NOMO-1 treated with DMSO at 0.1 percent for 48 hours (cell line): ENCODE measurements around the gene PAPPA2.

ENCODE experiments used
- DNase-seq: peaks from one replicate; lab custom pipeline; 2025; ENCODE audit not compliant: unreplicated experiment; lab: John Stamatoyannopoulos, UW

PAPPA2 gene

GRCh38 chr1:176691251-176692228 is 228.6 kb downstream of the PAPPA2 start:
- DNase-seq, result peak; percentile 70

GRCh38 chr1:176692431-176692830 is 229.5 kb downstream of the PAPPA2 start:
- DNase-seq, result no peak

- DNase-seq, result no peak
Observed at GRCh38 chr1:176692988-176693696, 230.2 kb downstream of the PAPPA2 start.

GRCh38 chr1:176693697-176694329 is 230.8 kb downstream of the PAPPA2 start:
- DNase-seq, result no peak

GRCh38 chr1:176694713-176695112 is 231.7 kb downstream of the PAPPA2 start:
- no peak for DNase-seq

GRCh38 chr1:176696109-176696508 is 233.1 kb downstream of the PAPPA2 start:
- no peak for DNase-seq

- no peak for DNase-seq
Observed at GRCh38 chr1:176696689-176697088, 233.7 kb downstream of the PAPPA2 start.

- DNase-seq, result no peak
Observed at GRCh38 chr1:176699821-176700220, 236.8 kb downstream of the PAPPA2 start.

- no peak for DNase-seq
Observed at GRCh38 chr1:176701151-176701866, 238.3 kb downstream of the PAPPA2 start.

GRCh38 chr1:176702901-176703300 is 239.9 kb downstream of the PAPPA2 start:
- DNase-seq, result no peak

- no peak for DNase-seq
Observed at GRCh38 chr1:176705585-176705984, 242.6 kb downstream of the PAPPA2 start.

- no peak for DNase-seq
Observed at GRCh38 chr1:176717066-176717750, 254.2 kb downstream of the PAPPA2 start.

- DNase-seq, result no peak
Observed at GRCh38 chr1:176719447-176719846, 256.5 kb downstream of the PAPPA2 start.

GRCh38 chr1:176720838-176721237 is 257.9 kb downstream of the PAPPA2 start:
- no peak for DNase-seq

- DNase-seq, result no peak
Observed at GRCh38 chr1:176733661-176734060, 270.7 kb downstream of the PAPPA2 start.

GRCh38 chr1:176735201-176735600 is 272.2 kb downstream of the PAPPA2 start:
- no peak for DNase-seq

- DNase-seq, result no peak
Observed at GRCh38 chr1:176736015-176736414, 273.0 kb downstream of the PAPPA2 start.

GRCh38 chr1:176741181-176741580 is 278.2 kb downstream of the PAPPA2 start:
- DNase-seq, result no peak

- peak; percentile 41 for DNase-seq
Observed at GRCh38 chr1:176742322-176742721, 279.3 kb downstream of the PAPPA2 start.

- DNase-seq, result no peak
Observed at GRCh38 chr1:176744142-176744541, 281.2 kb downstream of the PAPPA2 start.
